Activated T-cell treated with anti-CD3 and anti-CD28 coated beads, Interleukin-2, amount 50 U/mL, for 1 hour (primary cell): ENCODE data around the gene STK17A.
A peak's percentile ranks its signal among the peaks of the same experiment; 100 is the strongest.
"Not testable (repeated sequence)": the region's sequence is repeated elsewhere in the genome, so short reads cannot be mapped to it uniquely, and the experiment has no call there.

Experiments used
- DNase-seq: peaks from one replicate; pipeline ENCODE4 v3.0.0-alpha.2; 2020

STK17A gene

GRCh38 chr7:43569424-43569823, 13.5 kb upstream of the STK17A start:
- DNase-seq = no peak

GRCh38 chr7:43570688-43571365, 12.1 kb upstream of the STK17A start:
- no peak for DNase-seq

- no peak for DNase-seq
These were observed 10.3 kb upstream of the STK17A start for GRCh38 chr7:43572516-43573049.

- DNase-seq = not testable (repeated sequence)
These were observed 9.1 kb upstream of the STK17A start for GRCh38 chr7:43573832-43574231.

GRCh38 chr7:43575506-43575905, 7.4 kb upstream of the STK17A start:
- no peak for DNase-seq

- no peak for DNase-seq
These were observed 6.7 kb upstream of the STK17A start for GRCh38 chr7:43576241-43576640.

- DNase-seq = no peak
These were observed 5.4 kb upstream of the STK17A start for GRCh38 chr7:43577485-43577951.

- DNase-seq = peak; percentile 74
These were observed 701 bp downstream of the STK17A start for GRCh38 chr7:43583424-43584194.

- peak; percentile 42 for DNase-seq
These were observed 1.3 kb downstream of the STK17A start for GRCh38 chr7:43584195-43584586.

GRCh38 chr7:43584733-43585132, 1.8 kb downstream of the STK17A start:
- peak; percentile 30 for DNase-seq

- no peak for DNase-seq
These were observed 2.7 kb downstream of the STK17A start for GRCh38 chr7:43585562-43585961.

- no peak for DNase-seq
These were observed 3.5 kb downstream of the STK17A start for GRCh38 chr7:43586251-43586900.

- no peak for DNase-seq
These were observed 5.7 kb downstream of the STK17A start for GRCh38 chr7:43588477-43589132.

- no peak for DNase-seq
These were observed 6.2 kb downstream of the STK17A start for GRCh38 chr7:43589133-43589478.

- no peak for DNase-seq
These were observed 6.8 kb downstream of the STK17A start for GRCh38 chr7:43589728-43590127.

- DNase-seq = no peak
These were observed 8.1 kb downstream of the STK17A start for GRCh38 chr7:43590862-43591557.

- DNase-seq = no peak
These were observed 8.8 kb downstream of the STK17A start for GRCh38 chr7:43591558-43592180.

- DNase-seq = no peak
These were observed 9.4 kb downstream of the STK17A start for GRCh38 chr7:43592326-43592725.

GRCh38 chr7:43593010-43593409, 10.1 kb downstream of the STK17A start:
- no peak for DNase-seq

- no peak for DNase-seq
These were observed 11.1 kb downstream of the STK17A start for GRCh38 chr7:43594020-43594419.

GRCh38 chr7:43596426-43596825, 13.5 kb downstream of the STK17A start:
- DNase-seq = not testable (repeated sequence)

GRCh38 chr7:43600056-43600455, 17.1 kb downstream of the STK17A start:
- no peak for DNase-seq
